Transverse colon (tissue), 4 donors: Measurements from ENCODE around the gene SRM.

Source experiments
- CTCF ChIP-seq, 5 experiments: fragments of 200-600 bp in 3 of 5; fragments of 450-650 bp in 2 of 5; sonication (generic) in 3 of 5; IDR thresholded peaks; 1 replicate in 2 of 5; 2 replicates in 3 of 5; pipeline ENCODE4 v1.5.1; 2016 to 2017; ENCODE audit warnings: antibody characterized with exemption in 5 of 5, inconsistent platforms in 3 of 5, mild to moderate bottlenecking in 2 of 5, moderate library complexity in 1 of 5
- EP300 ChIP-seq: sonication (generic); formaldehyde crosslinking; IDR thresholded peaks from one replicate; pipeline ENCODE4 v1.6.1; 2017; ENCODE audit warnings: antibody characterized with exemption, low read depth
- POLR2A ChIP-seq: fragments of 450-650 bp; IDR thresholded peaks from one replicate; pipeline ENCODE4 v1.6.1; 2016; ENCODE audit warnings: antibody characterized with exemption, mild to moderate bottlenecking, moderate library complexity
- POLR2AphosphoS5 ChIP-seq, 3 donors: sonication (generic); formaldehyde crosslinking; IDR thresholded peaks; one replicate each; pipeline ENCODE4 v1.6.1; 2016; ENCODE audit warnings: antibody characterized with exemption in 3 of 3

GRCh38 chr1:11046625-11047365, 13.0 kb downstream of the SRM start, which contains the start of gene MASP2:
- TF ChIP-seq CTCF (IDR thresholded peaks at IDR 0.05) = no peak
- no peak for TF ChIP-seq POLR2A
- TF ChIP-seq POLR2AphosphoS5 (IDR thresholded peaks at IDR 0.05) = no peak
- TF ChIP-seq EP300 = no peak
